NB4 (cell line): Measurements from ENCODE around the gene APP.

Source experiments
- CTCF ChIP-seq: IDR thresholded peaks from one replicate; pipeline ENCODE4 v1.5.1; 2012; ENCODE audit warnings: low read depth, low read length
- MAX ChIP-seq: IDR thresholded peaks from 2 replicates; pipeline ENCODE4 v1.6.1; 2011; ENCODE audit warnings: low read depth, low read length
- MYC ChIP-seq: IDR thresholded peaks from 2 replicates; pipeline ENCODE4 v1.6.1; 2011; ENCODE audit warnings: low read depth, low read length
- POLR2A ChIP-seq: IDR thresholded peaks from 2 replicates; pipeline ENCODE4 v1.6.1; 2011; ENCODE audit warnings: mild to moderate bottlenecking; ENCODE audit not compliant: insufficient read length; ENCODE audit errors: extremely low read depth

- TF ChIP-seq CTCF (no peak), POLR2A (no peak), MYC (no peak), MAX (no peak)
Measured at GRCh38 chr21:25956993-25957714, 213.4 kb downstream of the APP start.
